Umbilical cord (tissue), 2 donors: ENCODE results near the gene HMCN2. TPM values are rescaled to one million over a fixed set of nuclear protein-coding genes. Genes with fewer than 3 reads are reported as not detected.

Experiments
- DNase-seq: peaks from one replicate; pipeline ENCODE4 v3.0.0-alpha.2; 2015; ENCODE audit warnings: low spot score
- total RNA-seq: library from RNA; depleted of rRNA; stranded (reverse); fragments of >200 nt; gene quantifications from one replicate; pipeline ENCODE4 v1.2.3, GENCODE V29; 2014; ENCODE audit warnings: low replicate concordance; ENCODE audit not compliant: insufficient read depth

Gene HMCN2
- total RNA-seq, 1 donor from 2014 or later = 7.5 TPM

- DNase-seq = no peak
Observed at GRCh38 chr9:130448035-130448624, 182.6 kb downstream of the HMCN2 start.

- no peak for DNase-seq
Observed at GRCh38 chr9:130448771-130449603, 183.4 kb downstream of the HMCN2 start.

- DNase-seq = no peak
Observed at GRCh38 chr9:130450344-130451003, 184.9 kb downstream of the HMCN2 start.

GRCh38 chr9:130451004-130451390, 185.4 kb downstream of the HMCN2 start:
- no peak for DNase-seq

- peak; percentile 97 for DNase-seq
Observed at GRCh38 chr9:130451509-130452388, 186.2 kb downstream of the HMCN2 start.

GRCh38 chr9:130452835-130453234, 187.3 kb downstream of the HMCN2 start:
- DNase-seq = no peak

- DNase-seq = peak; percentile 32
Observed at GRCh38 chr9:130453487-130453886, 187.9 kb downstream of the HMCN2 start.

GRCh38 chr9:130454096-130454811, 188.7 kb downstream of the HMCN2 start:
- DNase-seq = no peak

GRCh38 chr9:130454812-130455325, 189.3 kb downstream of the HMCN2 start:
- DNase-seq = no peak

- no peak for DNase-seq
Observed at GRCh38 chr9:130458027-130458803, 192.7 kb downstream of the HMCN2 start.

- no peak for DNase-seq
Observed at GRCh38 chr9:130458804-130459067, 193.2 kb downstream of the HMCN2 start.

- DNase-seq = no peak
Observed at GRCh38 chr9:130459151-130459550, 193.6 kb downstream of the HMCN2 start.

- no peak for DNase-seq
Observed at GRCh38 chr9:130459941-130460669, 194.5 kb downstream of the HMCN2 start.

GRCh38 chr9:130461218-130461630, 195.7 kb downstream of the HMCN2 start:
- DNase-seq = peak; percentile 31

- no peak for DNase-seq
Observed at GRCh38 chr9:130461731-130462130, 196.2 kb downstream of the HMCN2 start.

- DNase-seq = no peak
Observed at GRCh38 chr9:130462685-130463540, 197.4 kb downstream of the HMCN2 start.

- DNase-seq = no peak
Observed at GRCh38 chr9:130463763-130464745, 198.5 kb downstream of the HMCN2 start.
